T-helper 1 cell (primary cell): Measurements from ENCODE around the gene IRX3.

Experiments
- DNase-seq, 5 donors: peaks; one replicate each; pipeline ENCODE4 v3.0.0-alpha.2; 2012 to 2020

Gene IRX3

DNA sequence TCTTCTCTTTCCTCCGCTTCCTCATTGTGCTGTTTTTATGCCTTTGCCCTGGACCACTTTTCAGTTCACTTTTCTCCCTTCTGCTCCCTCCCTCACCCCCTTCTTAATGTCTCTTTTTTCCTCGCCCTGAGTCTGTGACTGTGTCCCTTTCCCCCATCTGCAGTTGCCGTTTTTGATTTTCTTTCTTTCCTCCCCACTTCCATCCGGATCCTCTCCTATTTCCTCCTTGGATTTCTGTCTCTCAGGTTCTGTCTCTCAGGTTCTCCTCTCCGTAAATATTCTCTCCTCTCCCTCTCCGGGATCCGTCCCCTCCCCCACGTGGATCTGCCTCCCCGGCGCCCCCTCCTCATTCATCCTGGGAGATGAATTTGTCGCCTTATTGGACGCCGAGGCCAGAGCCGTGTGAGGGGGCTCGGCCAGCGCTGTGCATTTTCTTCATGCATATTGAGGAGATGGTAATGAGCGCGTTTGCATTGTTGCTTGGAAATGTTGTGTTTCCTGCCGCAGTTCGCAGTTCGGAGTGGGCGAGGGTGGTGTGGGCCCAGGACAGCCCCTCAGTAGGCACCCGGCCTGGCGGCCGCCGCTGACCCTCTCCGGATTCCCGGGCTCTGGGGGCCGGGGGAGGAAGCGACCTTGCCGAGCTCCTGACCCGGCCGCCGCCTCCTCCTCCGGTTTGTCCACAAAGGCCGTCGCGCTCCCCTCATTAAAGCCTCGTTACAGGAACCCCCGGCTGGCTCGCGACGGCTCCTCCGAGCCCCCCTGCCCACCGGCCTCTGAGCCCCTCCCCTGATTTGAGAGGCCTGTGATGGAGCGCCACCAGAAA lies 4.5 kb upstream of the IRX3 start:
- no peak for DNase-seq

GRCh38 chr16:54289945-54290832 lies 3.6 kb upstream of the IRX3 start:
- no peak for DNase-seq

- no peak for DNase-seq
Observed at GRCh38 chr16:54289242-54289944, 2.8 kb upstream of the IRX3 start.

DNA sequence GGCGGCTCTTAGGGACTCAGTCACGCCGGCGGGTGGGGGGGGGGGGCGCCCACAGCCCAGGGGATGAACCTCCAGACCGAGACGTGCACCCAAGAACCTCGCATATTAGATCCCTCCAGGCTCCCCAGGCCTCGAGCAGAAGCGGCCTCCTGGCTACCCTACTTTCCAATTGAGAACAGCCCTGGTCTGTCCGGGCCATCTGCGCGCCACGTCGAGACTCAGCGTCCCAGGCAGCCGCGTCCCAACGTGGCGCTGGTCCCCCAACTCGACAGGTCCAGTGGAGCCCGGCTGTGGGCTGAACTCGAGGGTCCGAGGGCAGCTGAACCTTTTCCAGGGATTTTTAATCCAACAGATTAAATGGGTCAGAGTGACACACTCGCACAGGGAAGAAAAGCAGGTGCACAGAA lies 2.3 kb upstream of the IRX3 start:
- DNase-seq, result no peak

DNA sequence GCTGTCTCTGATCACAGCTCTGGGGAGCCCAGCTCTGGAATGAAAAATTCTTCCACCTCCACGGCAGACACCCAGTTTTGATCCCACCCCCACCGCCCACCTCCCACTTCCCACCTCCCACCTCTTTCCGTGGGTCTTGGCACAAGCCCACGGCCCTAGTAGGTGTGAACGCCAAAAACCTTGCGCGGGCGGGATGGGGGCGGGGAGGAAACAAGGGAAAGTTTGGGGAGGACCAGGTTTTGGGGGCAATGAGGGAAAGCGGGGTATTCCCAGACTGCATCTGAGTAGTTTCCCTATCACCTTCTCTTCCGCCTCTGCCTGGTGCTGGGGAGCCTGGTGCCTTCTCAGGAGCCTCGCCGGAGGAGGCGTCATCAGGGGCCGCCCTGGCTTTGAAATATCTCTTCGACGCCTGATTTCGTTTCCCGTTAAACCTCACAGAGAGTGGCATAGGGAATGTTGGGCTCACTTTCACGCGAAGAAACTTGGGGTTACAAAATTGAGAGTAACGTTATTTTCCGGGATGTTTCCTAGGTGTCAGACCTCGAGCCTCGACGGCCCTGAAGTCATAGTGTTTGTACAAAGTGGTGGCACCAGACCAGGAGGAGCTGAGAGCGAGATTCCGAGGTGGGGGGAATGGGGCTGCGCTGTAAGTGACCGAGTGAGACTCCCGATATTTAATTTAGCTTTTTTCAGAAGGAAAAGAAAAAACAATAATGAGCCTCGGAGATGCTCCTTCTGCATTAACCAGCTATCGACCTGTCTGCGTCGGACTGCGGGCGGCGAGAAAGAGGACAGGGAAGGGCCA lies 1.6 kb upstream of the IRX3 start:
- no peak for DNase-seq

GRCh38 chr16:54287131-54288029 lies 793 bp upstream of the IRX3 start:
- no peak for DNase-seq

GRCh38 chr16:54286090-54286365 lies 559 bp downstream of the IRX3 start:
- DNase-seq, result no peak

GRCh38 chr16:54285414-54286089 lies 1.0 kb downstream of the IRX3 start:
- no peak for DNase-seq

DNA sequence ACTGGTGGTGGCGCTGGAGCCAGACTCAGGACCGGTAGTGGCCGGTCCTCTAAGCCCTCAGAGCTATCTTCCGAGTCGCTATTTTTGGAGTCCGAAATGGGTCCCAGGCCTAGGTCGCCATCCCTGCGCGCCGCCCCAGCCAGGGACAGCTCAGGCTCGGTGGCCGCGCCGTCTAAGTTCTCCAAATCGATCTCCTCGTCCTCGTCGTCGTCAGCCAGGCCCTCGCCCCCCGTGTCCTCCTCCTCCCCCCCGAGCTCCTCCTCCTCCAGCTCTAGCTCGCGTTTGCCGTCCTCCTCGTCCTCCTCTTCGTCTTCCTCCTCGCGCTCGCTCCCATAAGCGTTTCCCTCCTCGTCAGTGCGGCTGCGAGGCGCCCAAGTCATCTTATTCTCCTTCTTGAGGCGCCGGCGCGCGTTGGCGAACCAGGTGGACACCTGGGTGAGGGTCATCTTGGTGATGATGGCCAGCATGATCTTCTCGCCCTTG lies 1.6 kb downstream of the IRX3 start:
- DNase-seq, result no peak

GRCh38 chr16:54284319-54284930 lies 2.2 kb downstream of the IRX3 start:
- no peak for DNase-seq

DNA sequence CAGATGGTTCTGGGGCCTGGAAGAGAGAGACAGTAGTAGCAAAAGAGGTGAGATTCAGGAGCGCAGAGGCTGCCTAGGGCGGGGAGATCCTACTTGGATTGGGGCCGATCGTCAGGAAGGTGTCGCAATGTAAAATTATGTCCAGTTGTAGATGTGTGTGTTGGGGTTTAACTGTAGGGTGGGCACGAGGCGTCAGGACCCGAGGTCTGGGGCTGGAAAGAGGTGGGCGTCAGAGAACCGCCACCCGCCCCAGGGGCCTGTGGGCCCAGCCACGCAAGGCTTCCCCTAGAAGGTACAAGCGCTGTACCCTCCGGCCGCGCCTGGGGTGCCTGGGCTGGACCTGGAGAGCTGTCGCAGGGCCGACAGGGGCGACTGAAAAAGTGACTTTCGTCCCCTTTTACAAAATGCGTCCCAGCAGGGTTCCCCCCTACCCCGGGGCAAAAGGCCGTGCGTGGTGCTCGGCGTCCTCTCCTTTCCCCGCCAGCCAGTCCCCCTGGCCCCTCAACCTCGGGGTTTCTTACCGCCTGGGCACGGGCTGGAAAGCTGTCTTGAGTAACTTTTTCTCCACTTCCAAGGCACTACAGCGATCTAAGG lies 2.8 kb downstream of the IRX3 start:
- DNase-seq, result no peak

- no peak for DNase-seq
Observed at GRCh38 chr16:54282928-54283724, 3.5 kb downstream of the IRX3 start.

DNA sequence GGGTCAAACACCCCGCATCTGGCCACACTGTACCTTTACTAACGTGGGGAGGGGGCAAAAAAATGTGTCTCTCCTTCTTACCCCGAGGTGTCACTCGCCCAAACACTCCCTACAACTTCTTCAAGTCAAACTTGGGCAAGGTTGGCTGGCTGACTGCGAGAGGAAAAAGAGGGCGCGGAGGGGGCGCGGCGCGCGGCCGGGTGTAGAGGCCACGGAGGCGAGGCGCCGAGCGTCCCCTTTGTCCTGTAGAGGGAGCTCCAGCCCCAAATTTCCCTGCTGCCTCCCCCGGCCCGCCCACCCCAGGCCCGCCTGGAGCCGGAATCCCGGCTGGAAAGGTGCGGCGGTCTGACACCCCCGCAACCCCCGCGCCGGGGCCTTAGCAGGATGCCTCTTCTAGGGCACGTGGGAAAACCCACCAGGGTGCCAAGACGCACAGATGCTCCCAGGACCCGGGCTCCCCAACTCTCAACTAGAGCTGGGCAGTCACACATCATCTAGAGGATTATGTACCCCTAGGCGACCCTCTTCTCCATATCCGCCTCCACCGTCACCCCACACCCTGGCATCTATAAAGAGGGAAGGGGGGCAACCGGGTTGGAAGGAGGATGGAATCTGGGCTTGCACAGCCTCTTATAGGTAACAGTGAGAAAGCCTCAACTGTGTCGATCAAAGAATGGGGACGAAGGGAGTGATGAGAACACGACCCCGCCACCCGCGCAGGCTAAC lies 4.2 kb downstream of the IRX3 start:
- DNase-seq, result no peak

GRCh38 chr16:54281535-54282201 lies 4.9 kb downstream of the IRX3 start:
- no peak for DNase-seq

- DNase-seq, result no peak
Observed at GRCh38 chr16:54280751-54281150, 5.8 kb downstream of the IRX3 start.

GRCh38 chr16:54277845-54278703 lies 8.5 kb downstream of the IRX3 start:
- DNase-seq, result no peak

DNA sequence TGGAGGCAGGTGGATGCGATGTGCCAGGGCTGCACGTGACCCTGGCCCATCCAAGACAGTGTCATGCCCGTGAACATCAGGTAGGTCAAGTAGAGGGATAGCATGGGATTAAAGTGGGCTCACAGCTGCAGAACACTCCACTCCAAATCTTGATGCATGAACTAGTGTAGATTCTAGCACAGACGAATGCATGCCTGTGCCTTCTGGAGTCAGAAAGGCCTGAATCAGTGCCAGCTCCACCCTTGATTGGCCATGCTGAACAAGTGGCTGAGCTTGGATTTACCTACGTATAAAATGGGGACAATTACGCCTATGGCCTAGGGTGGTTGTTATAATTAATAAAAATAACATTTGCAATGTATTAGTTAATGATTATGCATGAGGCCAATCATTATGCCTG lies 10.6 kb downstream of the IRX3 start:
- no peak for DNase-seq
